Right atrium auricular region (tissue), 2 donors: ENCODE data around the gene FAM149A. TPM values are rescaled to one million over a fixed set of nuclear protein-coding genes. Genes with fewer than 3 reads are reported as not detected.

Source experiments
- DNase-seq: peaks from one replicate; pipeline ENCODE4 v3.0.0-alpha.2; 2019; ENCODE audit warnings: low spot score
- H3K27ac ChIP-seq, 2 donors: fragments of 200-600 bp; sonication (generic); 1 replicate in 1 of 2; 2 replicates in 1 of 2; pipeline ENCODE4 v1.5.1; 2016 to 2019
- H3K27me3 ChIP-seq, 2 donors: fragments of 200-600 bp; sonication (generic); one replicate each; pipeline versions ENCODE4 v1.5.1 to v1.6.0; 2017 to 2019
- H3K36me3 ChIP-seq: fragments of 200-600 bp; sonication (generic); one replicate; pipeline ENCODE4 v1.5.1; 2016
- H3K4me1 ChIP-seq, 2 donors: fragments of 200-600 bp; sonication (generic); one replicate each; pipeline versions ENCODE4 v1.5.1 to v1.6.0; 2017 to 2019
- H3K4me3 ChIP-seq, 2 donors: fragments of 200-600 bp; sonication (generic); 1 replicate in 1 of 2; 2 replicates in 1 of 2; pipeline ENCODE4 v1.5.1; 2017 to 2019; ENCODE audit warnings: mild to moderate bottlenecking in 1 of 2, moderate library complexity in 1 of 2
- H3K9me3 ChIP-seq, 2 donors: fragments of 200-600 bp; sonication (generic); one replicate each; pipeline ENCODE4 v1.5.1; 2019
- CTCF ChIP-seq, 2 donors: fragments of 200-600 bp; sonication (generic); IDR thresholded peaks; one replicate each; pipeline ENCODE4 v1.5.1; 2019; ENCODE audit warnings: antibody characterized with exemption in 2 of 2
- total RNA-seq, 2 donors: library from RNA; depleted of rRNA; stranded (reverse); fragments of >200 nt; gene quantifications; one replicate each; pipeline ENCODE4 v1.1.0, GENCODE V29; 2016

Gene FAM149A
- total RNA-seq, 2 donors from 2014 or later = 6.7 to 6.8 TPM

- peak in 1 of 2 donors; percentile 68 for TF ChIP-seq CTCF (IDR thresholded peaks at IDR 0.05)
- peak; percentile 88 for DNase-seq
- no peaks in the 10 kb centered on the region for H3K36me3 ChIP-seq
- no peaks in the 10 kb centered on the region for H3K9me3 ChIP-seq
- no peaks in the 10 kb centered on the region for H3K27me3 ChIP-seq
- H3K27ac ChIP-seq = peak overlapping the region in 1 of 2 donors; percentile 23
- H3K4me3 ChIP-seq = peak overlapping the region in 1 of 2 donors; percentile 22
- peaks cover 0 to 11% of the 10 kb centered on the region in 2 donors for H3K4me1 ChIP-seq
Measured at GRCh38 chr4:186149872-186150271, 45.4 kb downstream of the FAM149A start.

DNA sequence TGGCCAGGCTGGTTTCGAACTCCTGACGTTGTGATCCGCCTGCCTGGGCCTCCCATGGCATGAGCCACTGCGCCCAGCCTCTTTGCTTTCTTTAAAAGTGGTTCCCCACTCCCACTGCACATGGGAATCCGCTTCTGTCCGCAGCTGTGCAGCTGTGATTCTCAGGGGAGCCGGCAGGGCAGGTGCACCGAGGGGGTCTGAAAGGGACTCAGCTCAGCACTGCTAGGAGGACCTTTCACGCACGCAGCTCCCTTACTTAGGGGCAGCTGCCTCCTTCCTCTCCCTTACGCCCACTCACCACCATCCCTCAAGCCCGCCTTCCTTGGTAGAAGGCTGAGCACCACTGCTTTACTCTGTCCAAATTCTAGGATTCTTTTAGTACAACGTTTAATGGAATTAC is 46.4 kb downstream of the FAM149A start:
- H3K4me3 ChIP-seq = no peak overlapping the region
- no peaks in the 10 kb centered on the region for H3K27me3 ChIP-seq
- DNase-seq = no peak
- H3K4me1 ChIP-seq = peaks cover 0 to 3% of the 10 kb centered on the region in 2 donors
- no peak overlapping the region for H3K27ac ChIP-seq
- no peaks in the 10 kb centered on the region for H3K9me3 ChIP-seq
- TF ChIP-seq CTCF (IDR thresholded peaks at IDR 0.05) = no peak
- no peaks in the 10 kb centered on the region for H3K36me3 ChIP-seq

DNA sequence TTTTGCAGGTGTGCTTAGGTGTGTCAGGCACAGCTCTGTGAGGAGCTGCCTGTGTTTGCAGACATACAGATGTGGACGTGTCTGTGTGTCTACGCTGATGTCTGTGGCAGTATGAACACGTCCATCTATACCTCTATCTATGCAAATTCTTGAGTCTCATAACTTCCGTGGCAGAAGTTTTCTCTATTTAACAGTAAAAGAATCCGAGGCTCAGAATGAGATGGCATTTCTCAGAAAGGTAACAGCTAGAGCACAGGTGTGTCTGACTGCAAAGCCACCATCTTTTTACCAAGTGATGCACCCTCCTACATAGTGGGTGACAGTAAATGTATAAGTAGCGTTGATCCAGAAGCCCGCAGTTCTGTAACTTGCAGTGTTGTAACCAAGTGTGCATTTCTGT is 47.0 kb downstream of the FAM149A start:
- Histone ChIP-seq H3K4me1 (no peaks in the 10 kb centered on the region), H3K4me3 (no peak overlapping the region), H3K27ac (no peak overlapping the region), H3K36me3 (no peaks in the 10 kb centered on the region), H3K9me3 (no peaks in the 10 kb centered on the region), H3K27me3 (no peaks in the 10 kb centered on the region)
- no peak for DNase-seq
- no peak for TF ChIP-seq CTCF (IDR thresholded peaks at IDR 0.05)

DNA sequence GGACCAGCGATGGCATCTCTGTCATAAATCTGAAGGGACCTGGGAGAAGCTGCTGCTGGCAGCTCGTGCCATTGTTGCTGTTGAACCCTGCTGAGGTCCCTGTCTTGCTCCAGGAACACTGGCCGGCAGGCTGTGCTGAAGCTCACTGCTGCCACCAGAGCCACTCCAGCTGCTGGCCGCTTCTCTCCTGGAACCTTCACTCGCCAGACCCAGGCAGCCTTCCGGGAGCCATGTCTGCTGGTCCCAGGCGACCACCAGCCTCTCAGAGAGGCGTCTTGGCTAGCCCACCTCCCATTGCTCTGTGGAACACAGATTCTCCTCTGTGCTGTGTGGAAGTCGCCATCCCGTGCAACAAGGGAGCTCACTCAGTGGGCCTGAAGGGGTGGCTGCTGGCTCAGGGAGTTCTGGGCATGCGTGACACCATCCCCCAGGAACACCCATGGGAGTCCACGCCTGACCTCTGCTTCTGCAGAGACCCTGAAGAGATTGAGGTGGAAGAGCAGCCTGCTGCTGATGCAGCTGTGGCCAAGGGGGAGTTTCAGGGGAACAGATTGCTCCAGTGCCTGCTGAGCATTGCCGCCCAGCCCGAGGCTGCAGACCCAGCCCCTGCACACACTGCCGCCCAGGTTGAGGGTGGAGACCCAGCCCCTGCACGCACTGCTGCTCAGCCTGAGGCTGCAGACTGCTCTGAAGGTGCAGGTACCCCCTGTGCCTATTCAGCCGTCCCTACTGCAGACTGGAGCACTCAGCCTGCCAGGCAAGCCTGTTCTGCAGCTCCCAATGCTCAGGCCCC is 53.7 kb downstream of the FAM149A start:
- no peaks in the 10 kb centered on the region for H3K9me3 ChIP-seq
- no peaks in the 10 kb centered on the region for H3K27me3 ChIP-seq
- no peak overlapping the region for H3K4me3 ChIP-seq
- H3K27ac ChIP-seq = no peak overlapping the region
- no peaks in the 10 kb centered on the region for H3K4me1 ChIP-seq
- no peak for DNase-seq
- no peaks in the 10 kb centered on the region for H3K36me3 ChIP-seq
- no peak for TF ChIP-seq CTCF (IDR thresholded peaks at IDR 0.05)

GRCh38 chr4:186158966-186159365 is 54.5 kb downstream of the FAM149A start:
- H3K4me3 ChIP-seq = no peak overlapping the region
- no peak for TF ChIP-seq CTCF (IDR thresholded peaks at IDR 0.05)
- no peaks in the 10 kb centered on the region for H3K4me1 ChIP-seq
- no peak for DNase-seq
- no peaks in the 10 kb centered on the region for H3K36me3 ChIP-seq
- H3K27ac ChIP-seq = no peak overlapping the region
- no peaks in the 10 kb centered on the region for H3K27me3 ChIP-seq
- no peaks in the 10 kb centered on the region for H3K9me3 ChIP-seq

DNA sequence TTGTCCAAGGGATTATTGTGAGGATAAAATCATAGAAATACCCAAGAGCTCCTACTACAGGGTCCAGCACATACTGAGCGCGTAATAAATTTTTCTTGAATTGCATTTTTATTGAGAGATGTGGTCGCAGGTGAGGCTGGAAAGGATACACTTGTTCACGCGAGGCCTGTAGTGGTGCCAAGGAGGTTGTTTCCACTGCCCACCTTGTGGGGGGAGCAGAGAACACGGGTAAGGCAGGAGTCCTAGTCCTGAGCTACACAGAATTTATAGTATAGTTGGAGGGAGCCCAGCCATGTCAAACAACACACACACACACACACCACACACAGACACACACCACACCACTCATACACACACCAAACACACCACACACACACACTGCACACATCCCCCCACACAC is 55.1 kb downstream of the FAM149A start:
- Histone ChIP-seq H3K9me3 (no peaks in the 10 kb centered on the region), H3K27me3 (no peaks in the 10 kb centered on the region), H3K4me1 (no peaks in the 10 kb centered on the region), H3K36me3 (no peaks in the 10 kb centered on the region), H3K27ac (no peak overlapping the region), H3K4me3 (no peak overlapping the region)
- no peak for DNase-seq
- no peak for TF ChIP-seq CTCF (IDR thresholded peaks at IDR 0.05)
